ENCODE data around the gene STK11IP.
"Not testable (repeated sequence)": the region's sequence is repeated elsewhere in the genome, so short reads cannot be mapped to it uniquely, and the experiment has no call there.

The STK11IP gene

GRCh38 chr2:219645631-219646527 lies 48.2 kb downstream of the STK11IP start:
- DNase-seq (ENCODE audit: low read depth in 1 of 2, low spot score in 1 of 2): no peak

GRCh38 chr2:219648176-219648575 lies 50.5 kb downstream of the STK11IP start:
- no peak for DNase-seq (ENCODE audit: low read depth in 1 of 2, low spot score in 1 of 2)

- DNase-seq (ENCODE audit: low read depth in 1 of 2, low spot score in 1 of 2): no peak
These were observed 51.3 kb downstream of the STK11IP start for GRCh38 chr2:219648963-219649362.

- no peak for DNase-seq (ENCODE audit: low read depth in 1 of 2, low spot score in 1 of 2)
These were observed 53.0 kb downstream of the STK11IP start for GRCh38 chr2:219650426-219651248.

GRCh38 chr2:219651656-219652055 lies 54.0 kb downstream of the STK11IP start:
- not testable (repeated sequence) for DNase-seq (ENCODE audit: low read depth in 1 of 2, low spot score in 1 of 2)

- no peak for DNase-seq (ENCODE audit: low read depth in 1 of 2, low spot score in 1 of 2)
These were observed 58.9 kb downstream of the STK11IP start for GRCh38 chr2:219656526-219656925.

GRCh38 chr2:219658196-219658846 lies 60.7 kb downstream of the STK11IP start:
- DNase-seq (ENCODE audit: low read depth in 1 of 2, low spot score in 1 of 2): no peak

- no peak for DNase-seq (ENCODE audit: low read depth in 1 of 2, low spot score in 1 of 2)
These were observed 61.2 kb downstream of the STK11IP start for GRCh38 chr2:219658874-219659273.

- no peak for DNase-seq (ENCODE audit: low read depth in 1 of 2, low spot score in 1 of 2)
These were observed 63.7 kb downstream of the STK11IP start for GRCh38 chr2:219661197-219661954.

- DNase-seq (ENCODE audit: low read depth in 1 of 2, low spot score in 1 of 2): no peak
These were observed 64.3 kb downstream of the STK11IP start for GRCh38 chr2:219661955-219662395.

GRCh38 chr2:219662566-219662965 lies 64.9 kb downstream of the STK11IP start:
- DNase-seq (ENCODE audit: low read depth in 1 of 2, low spot score in 1 of 2): no peak

- DNase-seq (ENCODE audit: low read depth in 1 of 2, low spot score in 1 of 2): no peak
These were observed 65.6 kb downstream of the STK11IP start for GRCh38 chr2:219663116-219663762.

GRCh38 chr2:219664041-219664440 lies 66.4 kb downstream of the STK11IP start:
- no peak for DNase-seq (ENCODE audit: low read depth in 1 of 2, low spot score in 1 of 2)

GRCh38 chr2:219664944-219665343 lies 67.3 kb downstream of the STK11IP start:
- no peak for DNase-seq (ENCODE audit: low read depth in 1 of 2, low spot score in 1 of 2)

GRCh38 chr2:219665926-219666325 lies 68.3 kb downstream of the STK11IP start:
- no peak for DNase-seq (ENCODE audit: low read depth in 1 of 2, low spot score in 1 of 2)
